ENCODE data around the gene PROSER3.

PROSER3 gene

GRCh38 chr19:35719402-35720162 is 38.4 kb upstream of the PROSER3 start:
- TF ChIP-seq CTCF (IDR thresholded peaks at IDR 0.05; ENCODE audit: low read length) = no peak
- no peak for TF ChIP-seq EZH2 (IDR thresholded peaks at IDR 0.05; ENCODE audit: borderline replicate concordance, low read length)
- Histone ChIP-seq H3K79me2 (ENCODE audit: insufficient read depth, low read length) (peaks cover 8% of the 10 kb centered on the region), H3K9me2 (ENCODE audit: low read depth, low read length) (no peaks in the 10 kb centered on the region), H3K27ac (ENCODE audit: low read depth, low read length, poor library complexity, severe bottlenecking) (no peak overlapping the region), H2AFZ (ENCODE audit: low read length) (no peak overlapping the region), H3K9ac (ENCODE audit: low read length) (peak overlapping the region; percentile 83; the same call in 1 of the 2 replicates), H3K9me3 (ENCODE audit: low read length) (no peaks in the 10 kb centered on the region), H3F3A (ENCODE audit: insufficient read depth, low read length) (no peaks in the 10 kb centered on the region), H3K36me3 (ENCODE audit: insufficient read depth, low read length) (peaks cover 46% of the 10 kb centered on the region), H3K4me1 (ENCODE audit: insufficient read depth, low read length, severe bottlenecking) (peaks cover 22% of the 10 kb centered on the region), H3K4me3 (ENCODE audit: low read depth, low read length, poor library complexity, severe bottlenecking) (peak overlapping the region; percentile 77), H3K4me2 (ENCODE audit: low read length) (peak overlapping the region; percentile 84), H4K20me1 (ENCODE audit: insufficient read depth, low read length) (no peaks in the 10 kb centered on the region), H3K27me3 (ENCODE audit: insufficient read depth, low read length) (peaks cover 2% of the 10 kb centered on the region; the same call in 1 of the 2 replicates)

- Histone ChIP-seq H2AFZ (ENCODE audit: low read length) (no peak overlapping the region), H3K9ac (ENCODE audit: low read length) (no peak overlapping the region), H3K9me2 (ENCODE audit: low read depth, low read length) (no peaks in the 10 kb centered on the region), H3K9me3 (ENCODE audit: low read length) (no peaks in the 10 kb centered on the region), H3K27ac (ENCODE audit: low read depth, low read length, poor library complexity, severe bottlenecking) (no peak overlapping the region), H3K79me2 (ENCODE audit: insufficient read depth, low read length) (peaks cover 8% of the 10 kb centered on the region), H3K4me3 (ENCODE audit: low read depth, low read length, poor library complexity, severe bottlenecking) (no peak overlapping the region), H3F3A (ENCODE audit: insufficient read depth, low read length) (no peaks in the 10 kb centered on the region), H3K4me2 (ENCODE audit: low read length) (no peak overlapping the region), H3K36me3 (ENCODE audit: insufficient read depth, low read length) (peaks cover 52% of the 10 kb centered on the region), H4K20me1 (ENCODE audit: insufficient read depth, low read length) (no peaks in the 10 kb centered on the region), H3K27me3 (ENCODE audit: insufficient read depth, low read length) (no peaks in the 10 kb centered on the region; the same call in 1 of the 2 replicates), H3K4me1 (ENCODE audit: insufficient read depth, low read length, severe bottlenecking) (peaks cover 22% of the 10 kb centered on the region)
- TF ChIP-seq EZH2 (IDR thresholded peaks at IDR 0.05; ENCODE audit: borderline replicate concordance, low read length) (no peak), CTCF (IDR thresholded peaks at IDR 0.05; ENCODE audit: low read length) (no peak)
These were observed 37.8 kb upstream of the PROSER3 start for GRCh38 chr19:35720163-35720524.

GRCh38 chr19:35720648-35721047 is 37.3 kb upstream of the PROSER3 start:
- Histone ChIP-seq H3K9me2 (ENCODE audit: low read depth, low read length) (no peaks in the 10 kb centered on the region), H2AFZ (ENCODE audit: low read length) (no peak overlapping the region), H3K4me2 (ENCODE audit: low read length) (no peak overlapping the region), H3K9me3 (ENCODE audit: low read length) (no peaks in the 10 kb centered on the region), H3K36me3 (ENCODE audit: insufficient read depth, low read length) (peaks cover 57% of the 10 kb centered on the region), H3K27ac (ENCODE audit: low read depth, low read length, poor library complexity, severe bottlenecking) (no peak overlapping the region), H3K79me2 (ENCODE audit: insufficient read depth, low read length) (peaks cover 8% of the 10 kb centered on the region), H3K4me3 (ENCODE audit: low read depth, low read length, poor library complexity, severe bottlenecking) (no peak overlapping the region), H3F3A (ENCODE audit: insufficient read depth, low read length) (no peaks in the 10 kb centered on the region), H3K27me3 (ENCODE audit: insufficient read depth, low read length) (no peaks in the 10 kb centered on the region; the same call in 1 of the 2 replicates), H3K9ac (ENCODE audit: low read length) (no peak overlapping the region), H4K20me1 (ENCODE audit: insufficient read depth, low read length) (no peaks in the 10 kb centered on the region), H3K4me1 (ENCODE audit: insufficient read depth, low read length, severe bottlenecking) (peaks cover 22% of the 10 kb centered on the region)
- TF ChIP-seq EZH2 (IDR thresholded peaks at IDR 0.05; ENCODE audit: borderline replicate concordance, low read length) = no peak
- TF ChIP-seq CTCF (IDR thresholded peaks at IDR 0.05; ENCODE audit: low read length) = no peak

All from OCI-LY1 (cell line).